Measurements from ENCODE around the gene TOP3B.
"Not testable (repeated sequence)": the region's sequence is repeated elsewhere in the genome, so short reads cannot be mapped to it uniquely, and the experiment has no call there.

Gene TOP3B

GRCh38 chr22:21922370-21923162 is 60.0 kb downstream of the TOP3B start:
- no peak for DNase-seq (ENCODE audit: low read depth)

- DNase-seq (ENCODE audit: low read depth): no peak
Observed at GRCh38 chr22:21921729-21922128, 60.9 kb downstream of the TOP3B start.

GRCh38 chr22:21921184-21921721 is 61.3 kb downstream of the TOP3B start:
- DNase-seq (ENCODE audit: low read depth): no peak

- no peak for DNase-seq (ENCODE audit: low read depth)
Observed at GRCh38 chr22:21920341-21921183, 62.0 kb downstream of the TOP3B start.

- DNase-seq (ENCODE audit: low read depth): no peak
Observed at GRCh38 chr22:21919526-21920307, 62.9 kb downstream of the TOP3B start.

- DNase-seq (ENCODE audit: low read depth): no peak
Observed at GRCh38 chr22:21918466-21919185, 64.0 kb downstream of the TOP3B start.

- DNase-seq (ENCODE audit: low read depth): no peak
Observed at GRCh38 chr22:21917959-21918261, 64.7 kb downstream of the TOP3B start.

GRCh38 chr22:21917181-21917958 is 65.2 kb downstream of the TOP3B start:
- no peak for DNase-seq (ENCODE audit: low read depth)

GRCh38 chr22:21916309-21916918 is 66.2 kb downstream of the TOP3B start:
- DNase-seq (ENCODE audit: low read depth): no peak

GRCh38 chr22:21915624-21916308 is 66.8 kb downstream of the TOP3B start:
- no peak for DNase-seq (ENCODE audit: low read depth)

- not testable (repeated sequence) for DNase-seq (ENCODE audit: low read depth)
Observed at GRCh38 chr22:21914033-21914642, 68.4 kb downstream of the TOP3B start.

- not testable (repeated sequence) for DNase-seq (ENCODE audit: low read depth)
Observed at GRCh38 chr22:21910367-21910766, 72.2 kb downstream of the TOP3B start.

GRCh38 chr22:21909871-21910270 is 72.7 kb downstream of the TOP3B start:
- DNase-seq (ENCODE audit: low read depth): no peak

- DNase-seq (ENCODE audit: low read depth): no peak
Observed at GRCh38 chr22:21907638-21908522, 74.7 kb downstream of the TOP3B start.

All from iris pigment epithelial cell (primary cell).